ENCODE results near the gene PKD1.

PKD1 gene

DNA sequence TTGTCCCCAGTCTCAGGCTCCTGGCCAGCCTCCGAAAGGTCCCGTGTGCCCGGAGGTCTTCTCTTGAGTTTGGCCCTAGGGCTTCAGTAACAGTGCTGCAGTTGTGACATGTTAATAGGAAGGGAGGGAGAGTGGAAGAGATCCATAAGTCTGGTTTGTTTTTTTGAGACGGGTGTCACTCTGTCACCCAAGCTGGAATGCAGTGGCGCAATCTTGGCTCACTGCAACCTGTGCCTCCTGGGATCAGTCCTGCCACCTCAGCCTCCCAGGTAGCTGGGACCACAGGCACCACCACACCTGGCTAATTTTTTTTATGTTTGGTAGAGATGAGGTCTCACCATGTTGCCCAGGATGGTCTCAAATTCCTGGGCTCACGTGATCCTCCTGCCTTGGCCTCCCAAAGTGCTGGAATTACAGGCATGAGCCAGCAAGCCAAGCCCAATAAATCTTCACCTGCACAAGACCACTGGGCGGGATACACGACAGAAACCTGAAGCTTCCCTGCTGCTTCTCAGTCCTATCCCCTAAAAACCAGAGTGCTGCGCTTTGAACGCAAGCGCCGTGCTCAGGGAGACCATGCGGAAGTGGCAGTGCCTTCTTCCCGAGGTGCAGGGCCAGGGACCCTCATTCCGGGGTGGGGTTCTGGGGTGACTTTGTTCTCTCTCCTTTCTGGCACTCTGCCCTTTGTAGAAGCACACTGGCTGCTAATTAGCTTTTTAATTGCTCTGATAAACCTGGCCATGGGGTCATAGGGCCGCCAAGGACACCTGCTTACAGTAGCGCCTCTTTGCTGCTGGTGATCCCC lies 30.8 kb upstream of the PKD1 start:
- TF ChIP-seq POLR2A (IDR thresholded peaks at IDR 0.05; ENCODE audit: low read depth, low read length): no peak
- no peak for FAIRE-seq
- no peak for DNase-seq (ENCODE audit: insufficient read length)

DNA sequence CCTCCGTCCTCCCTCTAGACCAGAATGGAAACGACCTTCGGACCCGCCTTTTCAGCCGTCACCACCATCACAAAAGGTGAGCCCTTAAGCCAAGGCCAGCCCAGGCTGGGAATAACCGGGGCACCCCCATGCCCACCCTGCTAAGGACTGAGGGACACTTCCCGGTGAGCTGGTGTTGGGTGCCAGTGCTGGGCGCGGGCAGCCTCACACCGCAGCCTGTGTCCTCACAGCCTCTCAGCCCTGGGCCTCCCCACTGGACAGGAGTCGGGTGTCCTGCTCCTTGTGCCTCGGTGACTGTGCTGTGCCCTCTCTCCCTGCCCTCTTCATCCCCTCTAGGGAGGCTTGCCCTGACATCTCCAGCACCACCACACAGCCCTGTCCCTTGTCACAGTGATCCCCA lies 30.2 kb upstream of the PKD1 start:
- no peak for TF ChIP-seq POLR2AphosphoS5 (IDR thresholded peaks at IDR 0.05; ENCODE audit: low read depth, low read length)
- TF ChIP-seq TAF1 (IDR thresholded peaks at IDR 0.05; ENCODE audit: borderline replicate concordance, low read depth, low read length): no peak
- TF ChIP-seq POLR2A (IDR thresholded peaks at IDR 0.05; ENCODE audit: low read depth, low read length): no peak
- DNase-seq (ENCODE audit: insufficient read length) (no peak), FAIRE-seq (no peak)

DNA sequence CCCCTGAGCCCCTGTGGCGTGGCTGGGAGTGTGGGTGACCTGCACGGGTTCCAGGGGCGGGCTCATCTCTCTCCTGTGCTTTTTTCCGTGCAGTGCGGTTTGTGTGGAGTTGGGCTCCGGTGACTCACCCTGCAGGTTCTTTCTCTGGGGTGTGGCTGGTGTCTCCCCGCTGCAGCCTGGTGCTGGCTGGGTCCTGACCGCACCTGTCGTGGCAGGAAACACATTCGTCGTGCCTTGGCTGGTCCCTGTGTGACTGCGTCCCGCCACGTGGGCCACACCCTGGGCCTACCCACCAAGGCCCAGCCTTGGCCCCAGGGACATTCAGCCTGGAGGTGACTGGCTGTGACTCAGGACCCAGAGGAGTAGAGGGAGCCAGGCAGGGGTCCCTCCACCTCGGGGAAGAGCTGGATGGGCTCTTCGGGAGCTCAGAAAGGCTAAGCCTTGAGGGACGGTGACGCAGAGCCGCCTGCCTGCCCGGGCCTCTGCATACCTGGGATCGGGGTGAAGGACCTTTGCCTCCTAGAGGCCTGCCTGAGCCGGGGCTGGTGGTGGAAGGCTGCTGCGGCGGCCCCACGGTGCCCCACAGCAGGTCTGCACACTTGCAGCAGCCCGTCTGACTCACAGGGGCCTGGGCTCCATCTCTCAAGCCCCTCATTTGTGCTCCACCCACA lies 27.6 kb upstream of the PKD1 start:
- no peak for TF ChIP-seq POLR2A (IDR thresholded peaks at IDR 0.05; ENCODE audit: low read depth, low read length)
- no peak for TF ChIP-seq POLR2AphosphoS5 (IDR thresholded peaks at IDR 0.05; ENCODE audit: low read depth, low read length)
- no peak for TF ChIP-seq TAF1 (IDR thresholded peaks at IDR 0.05; ENCODE audit: borderline replicate concordance, low read depth, low read length)
- no peak for DNase-seq (ENCODE audit: insufficient read length)
- FAIRE-seq: no peak

DNA sequence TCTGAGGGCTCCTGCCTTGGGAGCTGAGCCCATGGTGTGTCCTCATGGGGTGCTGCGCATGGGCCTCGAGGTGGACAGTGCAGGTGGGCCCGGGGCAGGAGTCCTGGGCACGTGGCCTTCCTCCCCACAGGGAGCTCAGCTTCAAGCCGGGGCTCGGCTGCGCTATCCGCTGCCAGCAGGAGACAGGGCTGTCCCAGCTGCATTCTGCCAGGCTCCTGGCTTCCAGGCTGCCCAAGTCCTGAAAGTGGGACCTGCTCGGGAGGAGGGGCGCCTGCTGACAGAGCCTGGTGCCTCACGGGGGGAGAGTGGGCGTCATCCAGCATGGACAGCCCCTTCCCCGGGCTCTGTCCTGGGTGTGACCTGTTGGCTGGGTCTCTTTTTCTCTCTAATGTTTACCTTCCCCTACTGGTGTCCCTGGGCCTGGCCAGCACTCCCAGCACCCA lies 27.0 kb upstream of the PKD1 start:
- no peak for DNase-seq (ENCODE audit: insufficient read length)
- TF ChIP-seq TAF1 (IDR thresholded peaks at IDR 0.05; ENCODE audit: borderline replicate concordance, low read depth, low read length) (no peak), POLR2AphosphoS5 (IDR thresholded peaks at IDR 0.05; ENCODE audit: low read depth, low read length) (no peak), POLR2A (IDR thresholded peaks at IDR 0.05; ENCODE audit: low read depth, low read length) (no peak)
- FAIRE-seq: no peak

DNA sequence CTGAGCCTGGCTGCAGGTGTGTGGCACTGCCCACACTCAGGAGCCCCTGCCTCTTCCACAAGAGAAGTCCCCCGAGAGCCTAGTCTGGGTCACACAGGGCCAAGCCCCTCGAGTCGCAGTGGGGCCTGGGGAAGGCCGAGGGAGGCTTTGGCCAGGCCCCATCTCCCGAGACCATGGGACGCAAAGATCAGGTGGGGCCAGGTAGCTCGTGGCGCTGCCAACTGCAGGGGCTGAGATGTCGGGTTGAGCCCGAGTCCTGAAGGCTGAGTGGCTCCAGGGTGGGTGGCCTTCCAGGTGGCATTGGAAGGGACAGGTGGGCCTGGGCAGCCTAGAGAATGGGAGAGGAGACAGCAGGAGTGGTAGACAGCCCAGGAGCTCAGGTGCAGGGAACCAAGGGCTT lies 26.2 kb upstream of the PKD1 start:
- DNase-seq (ENCODE audit: insufficient read length) (no peak), FAIRE-seq (no peak)
- TF ChIP-seq TAF1 (IDR thresholded peaks at IDR 0.05; ENCODE audit: borderline replicate concordance, low read depth, low read length) (no peak), POLR2AphosphoS5 (IDR thresholded peaks at IDR 0.05; ENCODE audit: low read depth, low read length) (no peak), POLR2A (IDR thresholded peaks at IDR 0.05; ENCODE audit: low read depth, low read length) (no peak)

DNA sequence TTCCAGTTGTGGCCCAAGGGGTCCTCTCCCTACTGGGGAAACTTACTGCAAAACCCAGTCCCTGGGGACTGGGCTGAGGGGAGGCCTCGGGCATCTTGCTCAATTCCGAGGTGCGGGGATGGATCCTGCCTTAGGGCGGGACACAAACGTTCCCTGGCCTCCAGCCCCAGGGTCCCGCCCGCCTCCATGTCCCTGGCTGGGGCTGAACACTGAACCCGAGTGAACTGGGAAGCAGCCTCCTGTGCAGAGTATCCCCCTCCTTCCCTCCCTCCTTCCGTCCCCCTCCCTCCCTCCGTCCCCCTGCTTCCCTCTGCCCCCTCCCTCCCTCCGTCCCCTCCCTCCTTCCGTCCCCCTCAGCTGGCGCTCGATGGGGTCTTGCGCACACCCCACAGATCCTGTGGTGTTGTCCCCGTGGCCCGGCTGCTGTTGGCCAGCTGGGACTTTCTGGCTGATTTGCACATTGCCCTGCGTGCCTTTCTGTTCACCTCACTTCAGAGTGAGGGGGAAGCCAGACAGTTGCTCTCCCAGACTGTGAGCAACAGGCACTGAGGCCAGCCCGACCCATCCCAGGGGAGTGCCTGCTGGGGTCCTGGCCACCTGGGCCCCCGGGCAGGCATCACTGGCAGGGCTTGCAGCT lies 25.3 kb upstream of the PKD1 start:
- DNase-seq (ENCODE audit: insufficient read length) (no peak), FAIRE-seq (peak; percentile 86)
- TF ChIP-seq TAF1 (IDR thresholded peaks at IDR 0.05; ENCODE audit: borderline replicate concordance, low read depth, low read length): 0 out of 2 replicates have a peak, but pooled peaks have one; percentile 10
- TF ChIP-seq POLR2A (IDR thresholded peaks at IDR 0.05; ENCODE audit: low read depth, low read length): no peak
- no peak for TF ChIP-seq POLR2AphosphoS5 (IDR thresholded peaks at IDR 0.05; ENCODE audit: low read depth, low read length)

DNA sequence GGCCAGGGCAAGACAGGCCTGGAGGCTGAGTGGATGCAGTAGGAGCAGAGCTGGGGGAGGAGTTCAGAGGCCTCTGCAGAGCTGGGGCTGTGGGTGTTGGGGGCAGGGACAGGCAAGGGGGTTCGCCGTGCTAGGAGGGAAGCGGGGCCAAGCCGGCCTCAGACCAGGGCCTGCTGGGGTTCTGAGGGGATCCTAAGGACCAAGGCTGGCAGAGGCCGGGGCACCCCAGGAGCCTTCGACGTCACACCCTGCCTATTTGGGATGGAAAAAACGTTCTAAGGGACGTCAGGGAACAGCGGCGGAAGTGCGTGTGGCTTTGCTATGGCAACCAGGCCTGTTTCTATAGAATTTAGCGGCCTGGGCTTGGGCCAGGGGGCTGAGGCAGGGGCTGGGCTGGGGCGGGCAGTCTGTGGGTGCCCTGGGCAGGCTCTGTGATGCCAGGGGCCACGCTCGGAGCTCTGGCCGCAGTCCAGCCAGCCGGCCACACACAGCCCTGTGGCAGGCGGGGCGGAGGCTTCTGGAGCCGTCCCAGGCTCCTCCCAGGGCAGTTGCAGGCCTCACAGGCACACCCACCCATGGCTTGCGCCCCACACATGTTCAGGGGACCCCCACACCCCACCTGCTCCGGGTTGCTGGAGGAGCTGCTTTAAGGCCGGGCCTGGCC lies 23.6 kb upstream of the PKD1 start:
- DNase-seq (ENCODE audit: insufficient read length) (no peak), FAIRE-seq (no peak)
- TF ChIP-seq TAF1 (IDR thresholded peaks at IDR 0.05; ENCODE audit: borderline replicate concordance, low read depth, low read length) (no peak), POLR2A (IDR thresholded peaks at IDR 0.05; ENCODE audit: low read depth, low read length) (no peak), POLR2AphosphoS5 (IDR thresholded peaks at IDR 0.05; ENCODE audit: low read depth, low read length) (no peak)

DNA sequence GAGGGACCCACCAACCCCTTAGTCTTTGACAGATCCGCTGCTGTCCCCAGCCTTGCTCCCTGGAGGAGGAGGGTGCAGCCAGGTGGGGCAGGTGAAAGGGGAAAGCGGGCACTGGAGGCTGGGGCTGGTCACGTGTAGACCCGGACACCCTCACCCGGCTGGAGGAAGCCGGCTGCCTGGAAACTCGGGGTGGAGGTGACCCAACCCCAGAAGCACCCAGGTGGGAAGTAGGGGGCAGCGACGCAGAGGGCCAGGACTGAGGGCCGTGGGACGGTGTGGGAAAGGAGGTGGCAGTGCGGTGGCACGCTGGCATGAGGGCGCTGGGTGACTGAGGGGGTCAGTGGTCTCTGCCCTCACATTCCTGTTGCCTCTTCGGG lies 22.6 kb upstream of the PKD1 start:
- TF ChIP-seq TAF1 (IDR thresholded peaks at IDR 0.05; ENCODE audit: borderline replicate concordance, low read depth, low read length) (no peak), POLR2AphosphoS5 (IDR thresholded peaks at IDR 0.05; ENCODE audit: low read depth, low read length) (no peak), POLR2A (IDR thresholded peaks at IDR 0.05; ENCODE audit: low read depth, low read length) (no peak)
- DNase-seq (ENCODE audit: insufficient read length) (no peak), FAIRE-seq (no peak)

DNA sequence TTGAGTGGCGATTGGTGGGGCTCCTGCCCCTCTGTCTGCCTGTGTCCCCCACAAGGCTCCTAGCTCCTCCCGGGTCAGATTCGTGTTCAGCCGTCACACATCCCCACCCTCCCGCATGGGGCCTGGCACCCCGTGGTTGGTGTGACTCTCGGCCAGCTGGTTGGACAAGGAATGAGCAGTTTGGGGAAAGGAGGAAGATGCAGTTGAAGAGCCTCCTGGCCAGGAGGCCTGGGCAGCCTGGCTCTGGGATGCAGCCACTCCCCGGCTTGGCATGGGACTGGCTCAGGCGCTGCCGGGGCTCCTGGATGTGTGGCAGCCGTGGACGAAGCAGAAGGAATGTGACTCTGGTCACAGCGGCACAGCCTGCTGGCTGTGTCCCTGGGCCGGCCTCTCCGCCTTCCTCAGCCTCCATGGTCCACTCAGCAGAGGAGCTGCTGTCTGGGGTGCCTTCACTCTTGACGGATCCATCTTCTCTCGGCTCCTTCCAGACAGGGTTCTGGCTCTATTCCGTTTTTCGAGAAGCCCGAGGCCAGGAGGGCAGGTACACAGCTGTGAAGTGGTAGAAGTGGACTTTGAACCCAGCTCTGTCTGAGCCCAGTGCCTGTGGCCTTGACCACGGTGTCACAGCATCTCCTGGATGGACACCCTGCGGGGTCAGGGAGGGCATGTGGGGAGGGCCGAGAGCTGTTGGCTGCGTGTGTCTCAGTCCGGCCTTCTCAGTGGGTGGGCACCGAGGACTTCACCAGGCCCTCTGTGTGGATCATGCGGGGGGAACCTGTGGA lies 22.0 kb upstream of the PKD1 start:
- DNase-seq (ENCODE audit: insufficient read length): no peak
- no peak for FAIRE-seq
- TF ChIP-seq POLR2A (IDR thresholded peaks at IDR 0.05; ENCODE audit: low read depth, low read length) (no peak), TAF1 (IDR thresholded peaks at IDR 0.05; ENCODE audit: borderline replicate concordance, low read depth, low read length) (no peak), POLR2AphosphoS5 (IDR thresholded peaks at IDR 0.05; ENCODE audit: low read depth, low read length) (no peak)

DNA sequence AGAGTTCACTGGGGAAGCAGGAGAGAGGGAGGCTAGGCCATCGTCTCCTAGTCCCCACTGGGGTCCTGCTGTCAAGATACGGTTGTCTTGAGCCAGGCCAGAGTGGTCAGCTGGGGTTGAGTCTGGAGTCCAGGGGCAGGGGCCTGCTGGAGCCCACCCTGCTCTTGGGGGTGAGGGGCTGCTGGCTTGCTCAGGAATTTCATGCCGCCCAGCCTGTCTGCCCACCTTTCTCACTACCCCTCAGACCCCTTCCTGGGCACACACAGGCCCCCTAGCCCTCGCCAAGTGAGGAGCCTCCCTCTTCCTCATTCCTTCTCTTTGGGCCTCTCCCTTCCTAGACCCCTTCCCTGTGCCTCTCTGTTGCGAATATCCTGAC lies 21.1 kb upstream of the PKD1 start:
- DNase-seq (ENCODE audit: insufficient read length): no peak
- TF ChIP-seq POLR2AphosphoS5 (IDR thresholded peaks at IDR 0.05; ENCODE audit: low read depth, low read length) (no peak), TAF1 (IDR thresholded peaks at IDR 0.05; ENCODE audit: borderline replicate concordance, low read depth, low read length) (no peak), POLR2A (IDR thresholded peaks at IDR 0.05; ENCODE audit: low read depth, low read length) (no peak)
- no peak for FAIRE-seq

All from GM12892 (cell line).